GM19397 (cell line): ENCODE measurements around the gene TRAM2.
"Not testable (repeated sequence)": the region's sequence is repeated elsewhere in the genome, so short reads cannot be mapped to it uniquely, and the experiment has no call there.

ENCODE experiments used
- ATAC-seq: cut with Tn5 transposase; IDR thresholded peaks from one replicate; pipeline ENCODE4 v1.9.1; 2021; ENCODE audit warnings: mild to moderate bottlenecking, moderate library complexity; ENCODE audit not compliant: unreplicated experiment

TRAM2 gene

GRCh38 chr6:52497652-52498408 lies 79.0 kb downstream of the TRAM2 start:
- ATAC-seq = peak; percentile 81

GRCh38 chr6:52496631-52497030 lies 80.2 kb downstream of the TRAM2 start:
- no peak for ATAC-seq

DNA sequence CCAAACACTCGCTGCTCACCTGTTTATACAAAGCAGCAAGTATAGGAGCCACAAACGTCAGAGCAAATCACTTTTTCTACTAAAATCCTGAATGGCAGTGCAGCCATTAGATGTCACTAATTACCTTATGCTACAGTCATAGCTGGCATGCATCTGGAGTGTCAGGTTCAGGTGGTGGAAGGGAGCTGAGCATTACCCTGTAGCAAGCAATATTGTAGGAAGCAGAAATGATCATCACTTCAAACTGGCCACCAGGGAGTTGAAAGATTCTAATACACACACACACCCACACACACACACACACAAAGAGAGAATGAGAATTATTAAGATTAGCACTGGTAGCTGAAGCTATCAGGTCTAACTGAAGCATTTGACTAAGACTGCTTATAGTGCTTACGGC lies 80.9 kb downstream of the TRAM2 start:
- no peak for ATAC-seq

DNA sequence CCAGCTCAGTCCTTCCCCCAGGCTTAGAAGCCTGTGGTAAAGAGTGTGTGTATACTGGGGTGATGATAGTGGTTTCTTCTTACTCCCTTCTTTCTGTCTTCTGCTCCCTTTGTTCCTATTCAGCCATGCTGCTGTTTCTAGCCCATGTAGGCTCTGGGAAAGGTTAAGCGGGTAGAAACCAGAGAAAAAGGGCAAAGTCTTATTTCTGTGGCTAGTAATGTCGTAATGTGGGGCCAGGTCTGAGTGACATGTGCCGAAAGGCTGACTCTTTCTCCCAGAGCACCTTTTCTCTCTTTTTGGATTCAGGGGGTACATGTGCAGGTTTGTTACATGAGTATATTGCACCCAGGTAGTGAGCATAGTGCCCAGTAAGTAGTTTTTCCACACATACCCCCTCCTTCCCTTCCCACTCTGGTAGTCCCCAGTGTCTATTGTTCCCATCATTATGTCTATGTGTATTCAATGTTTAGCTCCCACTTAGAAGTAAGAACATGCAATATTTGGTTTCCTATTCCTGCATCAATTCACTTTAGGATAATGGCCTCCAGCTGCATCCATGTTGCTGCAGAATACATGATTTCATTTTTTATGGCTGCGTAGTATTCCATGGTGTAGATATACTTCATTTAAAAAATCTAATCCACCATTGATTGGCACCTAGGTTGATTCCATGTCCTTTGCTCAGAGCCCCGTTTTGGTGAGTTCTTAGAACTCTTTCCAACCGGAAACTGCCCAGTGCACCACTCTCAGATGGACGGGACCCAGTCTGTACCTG lies 82.4 kb downstream of the TRAM2 start:
- ATAC-seq = no peak

GRCh38 chr6:52493669-52494068 lies 83.2 kb downstream of the TRAM2 start:
- no peak for ATAC-seq

DNA sequence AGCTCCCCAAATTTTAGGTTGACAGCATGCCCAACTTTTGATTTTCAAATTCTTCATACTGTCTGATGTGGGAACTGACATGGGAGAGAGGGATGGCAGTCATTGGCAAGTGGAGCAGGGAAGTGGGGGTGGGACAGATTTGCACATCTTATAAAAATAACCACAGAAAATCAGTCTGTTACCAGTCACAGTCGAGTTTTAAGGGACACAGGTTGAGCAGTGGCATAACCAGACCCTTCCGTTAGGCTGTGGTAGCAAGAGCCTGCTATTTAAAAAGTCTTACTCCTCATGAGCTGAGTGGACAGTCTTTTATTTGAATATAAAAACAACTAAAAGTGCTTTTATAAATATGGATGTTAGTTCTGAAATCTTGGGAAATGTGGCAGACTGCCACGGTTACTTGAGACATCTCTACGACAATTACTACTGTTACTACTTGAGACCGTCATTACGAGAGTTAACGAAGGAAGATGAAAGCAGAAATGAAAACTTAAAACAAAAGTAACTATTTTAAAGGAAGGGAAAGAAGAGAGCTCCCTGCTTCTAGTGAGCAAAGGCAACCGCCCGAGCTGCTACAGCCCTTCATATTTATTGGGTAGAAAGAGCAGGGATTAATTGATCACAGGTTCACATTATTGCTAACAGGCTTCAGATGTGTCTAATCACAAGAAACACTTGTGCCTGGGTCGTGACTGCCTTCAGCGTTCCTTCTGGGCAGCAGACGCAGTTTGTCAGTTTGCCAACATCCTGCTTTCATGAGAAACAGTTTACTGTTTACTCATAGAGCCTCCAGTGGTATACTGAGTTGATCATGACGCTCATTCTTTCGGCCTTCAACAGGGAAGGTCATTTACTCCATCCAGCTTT lies 85.4 kb downstream of the TRAM2 start:
- peak; percentile 60 for ATAC-seq

- no peak for ATAC-seq
These were observed 87.0 kb downstream of the TRAM2 start for GRCh38 chr6:52489881-52490280.

GRCh38 chr6:52483671-52484003 lies 93.2 kb downstream of the TRAM2 start:
- no peak for ATAC-seq

GRCh38 chr6:52482903-52483670 lies 93.8 kb downstream of the TRAM2 start:
- ATAC-seq = no peak

DNA sequence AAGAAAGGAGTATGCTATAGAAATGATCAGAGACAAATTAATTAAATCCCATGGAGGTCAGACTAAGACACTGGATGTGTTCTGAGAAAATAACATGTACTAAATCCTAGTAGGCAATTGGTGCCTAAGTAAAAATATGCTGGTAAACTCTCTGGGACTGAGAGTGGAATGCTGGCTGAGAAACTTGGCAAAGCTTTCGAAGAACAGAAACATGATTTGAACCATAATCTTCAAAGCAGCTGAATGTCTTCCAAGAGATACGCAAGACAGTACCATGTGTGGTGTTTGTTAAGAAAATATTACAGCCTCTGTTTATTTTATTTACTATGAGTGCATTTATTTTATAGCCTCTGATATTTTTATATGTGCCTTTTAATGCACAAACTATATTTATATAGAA lies 101.6 kb downstream of the TRAM2 start:
- no peak for ATAC-seq

DNA sequence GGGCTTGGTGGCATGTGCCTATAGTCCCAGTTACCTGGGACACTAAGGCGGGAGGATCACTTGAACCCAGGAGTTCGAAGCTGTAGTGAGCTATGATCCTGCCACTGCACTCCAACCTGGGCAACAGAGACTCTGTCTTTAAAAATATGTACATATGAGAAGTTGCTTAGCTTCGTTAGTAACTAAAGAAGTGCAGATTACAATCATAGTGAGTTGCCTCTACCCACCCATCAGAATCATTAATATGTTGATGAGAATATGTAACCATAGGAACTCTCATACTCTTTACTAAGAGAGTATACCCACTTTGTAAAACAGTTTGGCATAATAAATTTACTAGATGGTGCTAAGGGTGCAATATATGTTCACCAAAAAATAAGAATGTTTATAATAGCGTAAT lies 102.7 kb downstream of the TRAM2 start:
- no peak for ATAC-seq

DNA sequence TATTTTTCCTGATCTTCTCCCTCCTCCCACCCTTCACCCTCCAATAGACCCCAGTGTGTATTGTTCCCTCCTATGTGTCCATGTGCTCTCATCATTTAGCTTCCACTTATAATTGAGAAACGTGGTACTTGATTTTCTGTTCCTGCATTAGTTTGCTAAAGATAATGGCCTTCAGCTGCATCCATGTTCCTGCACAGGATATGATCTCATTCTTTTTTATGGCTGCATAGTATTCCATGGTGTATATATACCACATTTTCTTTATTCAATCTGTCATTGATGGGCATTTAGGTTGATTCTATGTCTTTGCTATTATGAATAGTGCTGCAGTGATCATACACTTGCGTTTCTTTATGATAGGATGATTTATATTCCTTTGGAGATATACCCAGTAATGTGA lies 115.7 kb downstream of the TRAM2 start:
- ATAC-seq = not testable (repeated sequence)

GRCh38 chr6:52457096-52457495 lies 119.8 kb downstream of the TRAM2 start:
- ATAC-seq = no peak

DNA sequence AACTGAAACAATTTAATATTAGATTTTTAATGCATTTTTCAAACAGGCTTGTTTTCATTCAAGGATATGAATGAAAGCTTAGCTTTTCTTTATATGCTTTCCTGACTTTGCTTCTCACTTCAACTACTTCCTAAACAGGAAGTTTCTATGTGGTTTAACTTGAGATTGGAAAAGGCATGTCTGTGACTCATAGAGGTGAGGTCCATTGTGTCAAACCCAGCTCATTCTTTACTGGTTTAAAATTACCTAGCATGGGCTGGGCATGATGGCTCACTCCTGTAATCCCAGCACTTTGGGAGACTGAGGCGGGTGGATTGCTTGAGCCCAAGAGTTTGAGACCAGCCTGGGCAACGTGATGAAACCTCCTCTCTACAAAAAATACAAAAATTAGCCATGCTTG lies 122.3 kb downstream of the TRAM2 start:
- no peak for ATAC-seq
